ENCODE results near the gene ITGAV.

- TF ChIP-seq CTCF (tag by site-specific recombination; IDR thresholded peaks at IDR 0.05), result no peak
- no peak for TF ChIP-seq ZSCAN5A (tag by site-specific recombination; IDR thresholded peaks at IDR 0.05)
- TF ChIP-seq PRDM10 (tag by site-specific recombination; IDR thresholded peaks at IDR 0.05), result no peak
- TF ChIP-seq ZSCAN23 (tag by site-specific recombination; IDR thresholded peaks at IDR 0.05), result no peak
- no peak for TF ChIP-seq ZNF184 (tag by site-specific recombination; IDR thresholded peaks at IDR 0.05)
Measured at GRCh38 chr2:186726938-186727337, 137.1 kb downstream of the ITGAV start.

Data from HEK293 (cell line).